Duodenal mucosa (tissue), 2 donors: Measurements from ENCODE around the gene ZGPAT.
"Not testable (repeated sequence)": the region's sequence is repeated elsewhere in the genome, so short reads cannot be mapped to it uniquely, and the experiment has no call there.

Source experiments
- H3K27ac ChIP-seq: one replicate; pipeline ENCODE4 v1.7.0; 2013; ENCODE audit warnings: low read depth, low read length
- H3K27me3 ChIP-seq, 2 donors: one replicate each; pipeline ENCODE4 v1.7.0; 2013; ENCODE audit warnings: low read length in 2 of 2, control low read depth in 1 of 2; ENCODE audit not compliant: insufficient read depth in 2 of 2, control insufficient read depth in 1 of 2
- H3K36me3 ChIP-seq, 2 donors: one replicate each; pipeline ENCODE4 v1.7.0; 2013; ENCODE audit warnings: low read length in 2 of 2, control low read depth in 1 of 2; ENCODE audit not compliant: insufficient read depth in 2 of 2, control insufficient read depth in 1 of 2
- H3K4me1 ChIP-seq, 2 donors: one replicate each; pipeline ENCODE4 v1.7.0; 2013; ENCODE audit warnings: low read length in 2 of 2, control low read depth in 1 of 2; ENCODE audit not compliant: insufficient read depth in 2 of 2, control insufficient read depth in 1 of 2
- H3K4me3 ChIP-seq, 2 donors: one replicate each; pipeline ENCODE4 v1.7.0; 2013; ENCODE audit warnings: low read length in 2 of 2, low read depth in 1 of 2
- H3K9ac ChIP-seq, 2 donors: one replicate each; pipeline ENCODE4 v1.7.0; 2013; ENCODE audit warnings: low read length in 2 of 2, low read depth in 1 of 2
- H3K9me3 ChIP-seq, 2 donors: one replicate each; pipeline ENCODE4 v1.7.0; 2013; ENCODE audit warnings: low read length in 2 of 2, control low read depth in 1 of 2; ENCODE audit not compliant: control insufficient read depth in 1 of 2

The ZGPAT gene

GRCh38 chr20:63773571-63774241 is 65.9 kb downstream of the ZGPAT start:
- no peak overlapping the region for H3K9ac ChIP-seq
- no peaks in the 10 kb centered on the region for H3K9me3 ChIP-seq
- no peaks in the 10 kb centered on the region for H3K4me1 ChIP-seq
- H3K27ac ChIP-seq = no peak overlapping the region
- no peaks in the 10 kb centered on the region for H3K36me3 ChIP-seq
- no peaks in the 10 kb centered on the region for H3K27me3 ChIP-seq
- no peak overlapping the region for H3K4me3 ChIP-seq

DNA sequence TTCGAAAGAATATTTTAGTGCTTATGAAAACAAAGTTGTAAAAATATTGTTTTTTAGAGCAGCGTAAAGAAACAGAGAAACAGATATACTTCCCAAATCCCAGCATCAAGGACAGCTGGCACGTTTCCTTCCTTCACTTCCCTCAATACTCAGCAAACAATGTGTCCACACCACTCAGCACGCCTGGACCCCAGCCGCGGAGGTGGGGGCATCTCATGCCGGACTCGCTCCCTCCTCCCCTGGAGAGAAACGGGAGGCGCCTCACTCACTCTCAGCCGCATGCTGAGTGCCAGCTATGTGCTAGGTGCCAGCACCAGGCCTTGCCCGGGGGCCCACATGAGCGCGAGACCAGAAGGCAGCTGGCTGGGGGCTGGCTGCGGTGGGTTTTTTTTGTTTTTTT is 66.5 kb downstream of the ZGPAT start:
- Histone ChIP-seq H3K4me3 (no peak overlapping the region), H3K36me3 (no peaks in the 10 kb centered on the region), H3K27me3 (no peaks in the 10 kb centered on the region), H3K9me3 (no peaks in the 10 kb centered on the region), H3K27ac (no peak overlapping the region), H3K4me1 (no peaks in the 10 kb centered on the region), H3K9ac (no peak overlapping the region)

DNA sequence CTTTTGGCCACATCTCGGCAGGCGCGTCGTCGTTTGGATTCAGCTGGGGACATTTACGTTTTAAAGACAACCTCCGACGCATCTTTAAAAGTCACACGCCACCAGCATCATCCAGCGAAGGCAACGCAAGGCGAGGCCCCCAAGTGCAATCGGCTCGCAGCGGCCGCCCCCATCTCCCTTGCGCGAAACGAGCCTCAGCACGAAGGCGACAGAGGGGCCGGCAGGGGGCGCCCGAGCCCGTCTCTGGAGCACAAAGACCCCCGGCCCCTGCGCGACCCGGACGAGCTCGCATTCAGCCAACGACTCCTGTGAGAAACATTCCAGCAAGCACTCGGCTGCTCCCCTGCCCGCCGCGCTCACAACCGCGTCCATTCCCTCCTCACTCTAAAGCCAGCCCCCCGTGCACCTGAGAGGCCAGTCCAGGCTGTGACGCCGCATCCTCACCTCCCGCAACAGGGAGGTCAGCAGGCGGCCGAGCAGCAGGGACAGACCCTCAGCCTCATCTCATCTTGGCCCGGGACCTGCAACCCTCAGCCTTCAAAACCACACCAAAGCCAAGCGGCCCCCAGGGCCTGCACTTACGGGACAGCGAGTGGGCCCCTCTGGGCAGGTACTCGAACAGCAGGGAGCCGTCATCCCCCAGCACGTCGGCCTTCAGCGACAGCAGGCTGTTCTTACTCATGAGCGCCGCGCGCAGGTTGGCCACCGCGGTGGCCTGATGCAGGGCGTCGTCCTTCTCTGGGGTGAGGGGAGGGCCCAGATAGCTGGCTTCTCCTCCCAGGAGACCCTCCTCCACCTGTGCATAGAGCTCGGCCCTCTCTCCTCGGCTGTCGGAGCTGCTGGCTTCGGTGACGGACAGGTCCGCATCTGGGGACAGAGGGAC is 67.5 kb downstream of the ZGPAT start:
- Histone ChIP-seq H3K27ac (no peak overlapping the region), H3K9ac (no peak overlapping the region), H3K27me3 (no peaks in the 10 kb centered on the region), H3K9me3 (no peaks in the 10 kb centered on the region), H3K4me3 (no peak overlapping the region), H3K4me1 (no peaks in the 10 kb centered on the region), H3K36me3 (no peaks in the 10 kb centered on the region)

GRCh38 chr20:63776875-63777274 is 69.0 kb downstream of the ZGPAT start:
- not testable (repeated sequence) for H3K4me3 ChIP-seq

DNA sequence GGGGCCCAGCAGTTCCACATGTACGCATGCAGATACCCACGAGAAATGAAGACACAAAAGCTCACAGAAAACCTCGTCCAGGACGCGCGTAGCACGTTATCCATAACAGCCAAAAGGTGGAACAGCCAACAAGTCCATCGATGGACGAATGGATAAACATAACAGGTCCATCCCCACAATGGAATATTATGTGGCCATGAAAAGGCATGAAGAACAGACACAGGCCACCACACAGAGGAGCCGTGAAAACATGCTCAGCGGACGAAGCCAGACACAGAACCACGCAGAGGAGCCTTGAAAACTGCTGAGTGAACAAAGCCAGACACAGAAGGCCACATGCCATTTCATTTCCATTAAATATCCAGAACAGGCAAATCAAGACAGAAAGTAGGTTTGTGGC is 69.8 kb downstream of the ZGPAT start:
- no peaks in the 10 kb centered on the region for H3K4me1 ChIP-seq
- H3K4me3 ChIP-seq = no peak overlapping the region
- no peak overlapping the region for H3K27ac ChIP-seq
- H3K9me3 ChIP-seq = no peaks in the 10 kb centered on the region
- no peak overlapping the region for H3K9ac ChIP-seq
- no peaks in the 10 kb centered on the region for H3K27me3 ChIP-seq
- no peaks in the 10 kb centered on the region for H3K36me3 ChIP-seq

More at GRCh38 chr20:63776875-63777274, 69.0 kb downstream of the ZGPAT start:
- H3K27ac ChIP-seq, H3K9me3 ChIP-seq, H3K9ac ChIP-seq, H3K4me1 ChIP-seq, H3K36me3 ChIP-seq, H3K27me3 ChIP-seq: not testable (repeated sequence)

- H3K4me3 ChIP-seq = no peak overlapping the region
- H3K36me3 ChIP-seq = no peaks in the 10 kb centered on the region
- H3K4me1 ChIP-seq = no peaks in the 10 kb centered on the region
- H3K27me3 ChIP-seq = no peaks in the 10 kb centered on the region
- no peak overlapping the region for H3K27ac ChIP-seq
- H3K9ac ChIP-seq = no peak overlapping the region
- H3K9me3 ChIP-seq = no peaks in the 10 kb centered on the region
Observed at GRCh38 chr20:63778034-63778752, 70.4 kb downstream of the ZGPAT start.

- Histone ChIP-seq H3K4me1 (no peaks in the 10 kb centered on the region), H3K27ac (no peak overlapping the region), H3K36me3 (no peaks in the 10 kb centered on the region), H3K9ac (no peak overlapping the region), H3K27me3 (no peaks in the 10 kb centered on the region), H3K9me3 (no peaks in the 10 kb centered on the region), H3K4me3 (no peak overlapping the region)
Observed at GRCh38 chr20:63778857-63779256, 71.0 kb downstream of the ZGPAT start.

DNA sequence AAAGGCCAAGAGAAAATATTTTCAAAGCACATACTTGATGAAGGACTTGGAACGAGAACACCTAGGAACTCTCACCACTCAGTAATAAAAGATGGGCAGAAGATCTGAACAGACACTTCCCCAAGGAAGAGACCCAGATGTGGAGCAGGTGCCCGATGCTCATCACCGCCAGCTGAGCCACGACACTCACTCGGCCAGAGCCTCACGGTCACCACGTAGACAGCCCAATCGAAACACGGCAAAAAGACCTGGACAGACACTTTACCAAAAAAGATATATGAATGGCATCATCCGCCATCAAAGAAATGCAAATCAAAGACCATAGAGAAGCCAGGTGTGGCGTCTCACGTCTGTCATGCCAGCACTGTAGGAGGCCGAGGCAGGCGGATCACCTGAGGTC is 73.3 kb downstream of the ZGPAT start:
- Histone ChIP-seq H3K4me1 (no peaks in the 10 kb centered on the region), H3K4me3 (no peak overlapping the region), H3K9ac (no peak overlapping the region), H3K36me3 (no peaks in the 10 kb centered on the region), H3K27ac (no peak overlapping the region), H3K9me3 (no peaks in the 10 kb centered on the region), H3K27me3 (no peaks in the 10 kb centered on the region)

- Histone ChIP-seq H3K36me3 (no peaks in the 10 kb centered on the region), H3K27me3 (no peaks in the 10 kb centered on the region), H3K4me1 (no peaks in the 10 kb centered on the region), H3K27ac (no peak overlapping the region), H3K9ac (no peak overlapping the region), H3K9me3 (no peaks in the 10 kb centered on the region), H3K4me3 (no peak overlapping the region)
Observed at GRCh38 chr20:63782051-63782471, 74.2 kb downstream of the ZGPAT start.

DNA sequence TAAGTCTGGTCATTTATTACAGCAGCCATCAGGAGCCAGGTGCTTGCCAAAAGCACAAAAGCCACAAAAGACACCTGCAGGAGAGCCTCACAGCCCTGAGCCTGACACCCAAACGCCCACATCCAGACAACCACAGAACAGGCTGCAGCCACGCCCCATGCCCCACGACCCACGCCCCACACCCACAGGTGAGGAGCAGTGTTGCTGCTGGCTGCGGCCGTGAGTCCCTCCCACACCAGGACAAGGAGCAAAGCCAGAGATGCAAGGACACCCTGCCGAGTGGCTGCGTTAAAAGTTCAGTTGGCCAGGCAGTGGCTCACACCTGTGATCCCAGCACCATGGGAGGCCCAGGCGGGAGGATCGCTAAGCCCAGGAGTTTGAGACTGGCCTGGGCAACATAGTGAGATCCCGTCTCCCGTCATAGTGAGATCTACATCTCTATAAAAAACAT is 74.7 kb downstream of the ZGPAT start:
- Histone ChIP-seq H3K4me3 (no peak overlapping the region), H3K36me3 (no peaks in the 10 kb centered on the region), H3K4me1 (no peaks in the 10 kb centered on the region), H3K9ac (no peak overlapping the region), H3K27me3 (no peaks in the 10 kb centered on the region), H3K9me3 (no peaks in the 10 kb centered on the region), H3K27ac (no peak overlapping the region)
